NCI-H774 (cell line): ENCODE data around the gene ITPR2.
"Not testable (repeated sequence)": the region's sequence is repeated elsewhere in the genome, so short reads cannot be mapped to it uniquely, and the experiment has no call there.

ENCODE experiments used
- DNase-seq: peaks from one replicate; lab custom pipeline; 2025; lab: John Stamatoyannopoulos, UW

ITPR2 gene

GRCh38 chr12:26700430-26700829 lies 132.6 kb downstream of the ITPR2 start:
- DNase-seq = no peak

- no peak for DNase-seq
Measured at GRCh38 chr12:26699237-26699636, 133.8 kb downstream of the ITPR2 start.

- no peak for DNase-seq
Measured at GRCh38 chr12:26698186-26698585, 134.8 kb downstream of the ITPR2 start.

DNA sequence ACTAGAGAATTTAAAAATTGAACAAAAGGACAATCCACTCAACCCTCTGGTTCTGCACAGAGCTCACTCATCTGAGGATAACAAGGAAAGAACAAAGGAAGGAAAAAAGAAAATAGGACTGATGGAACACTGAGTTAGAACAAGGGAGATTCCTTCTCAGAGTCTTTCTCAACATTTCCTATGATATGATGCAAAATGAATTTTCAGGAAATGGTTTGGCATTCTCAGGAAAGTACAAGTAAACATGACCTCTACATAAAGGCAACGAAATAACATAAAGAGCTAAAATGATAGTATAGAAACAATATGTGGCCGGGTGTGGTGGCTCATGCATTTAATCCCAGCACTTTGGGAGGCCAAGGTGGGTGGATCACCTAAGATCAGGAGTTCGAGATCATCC lies 135.8 kb downstream of the ITPR2 start:
- no peak for DNase-seq

- DNase-seq = no peak
Measured at GRCh38 chr12:26696613-26697092, 136.3 kb downstream of the ITPR2 start.

DNA sequence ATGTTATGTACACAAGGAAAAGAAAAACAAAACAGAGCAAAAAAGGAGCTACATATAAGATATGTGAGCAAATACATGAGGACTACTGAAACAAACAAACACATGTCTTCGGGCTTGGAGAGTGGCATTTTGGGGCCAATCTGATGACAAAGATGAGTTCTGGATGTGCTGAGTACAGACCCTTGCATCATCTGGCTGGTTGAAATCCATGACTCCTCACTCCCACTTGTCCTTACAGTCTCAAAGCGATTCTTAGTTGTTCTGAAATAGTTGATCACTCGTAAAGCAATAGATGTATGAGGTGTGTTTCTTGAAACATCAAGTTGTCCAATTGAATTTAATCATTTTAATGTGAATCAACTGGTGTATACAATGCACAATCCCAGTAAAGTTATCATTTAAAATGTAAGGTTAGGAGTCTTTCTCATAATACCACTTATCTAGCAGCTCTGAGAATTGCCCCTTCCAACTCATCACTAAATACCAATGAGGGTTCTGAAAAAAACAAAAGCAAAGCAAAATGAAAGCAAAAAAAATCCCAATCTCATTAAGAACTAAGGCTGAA lies 136.9 kb downstream of the ITPR2 start:
- DNase-seq = no peak

DNA sequence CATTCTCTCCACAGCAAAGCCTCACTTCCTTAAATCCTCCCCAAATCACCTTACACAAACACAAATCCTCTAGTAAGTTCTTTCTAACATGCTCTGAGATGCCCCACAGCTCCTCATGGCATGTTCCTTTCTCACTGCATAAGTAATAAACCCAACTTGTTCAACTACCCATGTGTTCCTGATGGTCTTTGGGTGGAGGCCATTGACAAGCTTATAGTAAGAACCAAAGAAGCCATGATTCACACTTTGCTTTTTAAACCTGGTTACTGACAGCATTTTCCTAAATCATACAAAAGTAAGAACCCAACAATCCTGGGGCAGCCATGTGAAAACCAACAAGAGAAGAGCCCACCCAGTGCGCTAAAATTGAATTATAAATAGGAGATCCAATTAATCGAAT lies 138.6 kb downstream of the ITPR2 start:
- no peak for DNase-seq

DNA sequence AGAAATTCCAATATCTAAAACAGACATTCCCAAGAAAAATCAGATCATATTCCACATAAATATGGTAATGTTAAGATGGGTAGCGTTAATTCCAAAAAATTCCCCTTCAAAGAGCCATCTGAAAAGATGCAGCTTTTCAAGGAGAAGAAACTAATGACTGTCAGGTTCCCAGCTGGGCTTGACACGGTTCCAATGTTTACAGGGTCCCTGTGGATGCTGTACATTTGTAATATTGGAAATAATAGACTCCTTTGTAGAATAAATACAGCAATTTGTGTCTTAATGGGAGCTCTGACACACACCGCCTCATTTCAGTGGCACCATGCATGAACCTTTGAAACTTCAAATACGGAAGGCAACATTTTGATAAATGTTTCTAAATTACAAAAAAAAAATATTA lies 140.6 kb downstream of the ITPR2 start:
- DNase-seq = peak; percentile 31

GRCh38 chr12:26691234-26691970 lies 141.6 kb downstream of the ITPR2 start:
- DNase-seq = peak; percentile 52

DNA sequence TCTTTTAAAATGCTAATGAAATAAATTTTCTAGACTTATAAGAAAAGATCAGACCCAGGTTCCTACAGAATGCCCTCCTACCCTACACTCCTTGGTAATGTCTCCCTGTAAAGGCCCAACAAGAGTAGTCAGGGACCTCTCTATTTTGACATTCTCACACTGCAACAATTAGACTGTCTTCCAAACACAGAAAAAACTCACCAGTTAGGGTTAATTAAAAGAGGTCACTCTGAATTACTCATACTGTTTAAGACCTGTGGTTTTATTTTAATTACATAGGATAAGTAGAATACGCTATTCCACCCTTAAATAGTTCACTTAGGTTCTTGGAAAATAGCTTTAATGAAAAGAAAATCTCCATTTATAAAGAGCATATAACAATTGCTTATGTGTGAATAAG lies 142.4 kb downstream of the ITPR2 start:
- no peak for DNase-seq

DNA sequence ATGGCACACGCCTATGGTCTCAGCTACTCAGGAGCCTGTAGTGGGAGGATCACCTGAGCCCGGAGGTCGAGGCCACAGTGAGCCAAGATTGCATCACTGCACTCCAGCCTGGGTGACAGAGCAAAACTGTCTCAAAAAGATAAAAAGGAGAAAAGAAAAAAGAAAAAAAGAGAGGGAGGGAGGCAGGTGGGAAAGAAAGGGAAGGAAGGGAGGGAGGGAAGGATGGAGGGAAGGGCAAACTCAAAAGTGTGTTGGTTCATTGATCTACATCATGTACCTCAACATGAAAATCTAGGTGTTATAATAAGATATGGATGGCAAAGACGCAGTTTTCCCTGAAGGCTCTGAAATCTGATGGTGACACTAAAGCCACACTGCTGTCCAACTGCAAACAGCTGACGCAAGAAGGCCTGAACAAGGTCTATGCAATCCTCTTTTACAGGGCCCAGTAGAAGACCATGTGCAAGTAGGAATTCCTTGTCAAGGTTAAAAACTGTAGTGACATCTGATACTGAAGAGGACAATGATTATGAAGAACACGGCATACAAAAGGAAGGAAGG lies 143.6 kb downstream of the ITPR2 start:
- DNase-seq = no peak

DNA sequence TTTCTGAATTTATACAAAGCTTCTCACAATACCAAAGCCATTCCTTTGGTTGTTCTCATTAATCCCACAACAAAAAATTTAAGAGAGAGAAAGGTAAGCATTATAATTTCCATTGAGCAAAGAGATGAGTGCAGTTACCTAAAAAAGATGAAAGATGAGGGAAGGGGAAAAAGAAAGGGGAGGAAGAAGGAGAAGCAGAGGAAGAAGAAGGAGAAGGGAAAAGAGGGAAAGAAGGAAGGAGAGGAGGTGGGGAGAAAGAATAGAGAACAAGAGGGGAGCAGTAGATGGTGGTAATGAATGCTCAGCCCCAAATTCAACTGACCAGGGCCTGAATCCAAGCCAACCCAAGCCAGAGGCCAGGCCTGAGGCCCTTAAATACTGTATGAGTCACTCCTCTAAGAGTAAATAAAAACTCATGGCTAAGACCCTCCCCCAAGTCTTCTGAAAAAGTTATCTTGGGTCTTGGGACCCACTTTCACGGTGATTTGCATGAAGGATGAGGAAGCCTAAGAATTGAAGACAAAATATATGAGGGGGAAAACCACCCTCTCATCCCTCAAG lies 144.6 kb downstream of the ITPR2 start:
- no peak for DNase-seq

- DNase-seq = no peak
Measured at GRCh38 chr12:26686408-26686807, 146.6 kb downstream of the ITPR2 start.

GRCh38 chr12:26684101-26684500 lies 148.9 kb downstream of the ITPR2 start:
- no peak for DNase-seq

DNA sequence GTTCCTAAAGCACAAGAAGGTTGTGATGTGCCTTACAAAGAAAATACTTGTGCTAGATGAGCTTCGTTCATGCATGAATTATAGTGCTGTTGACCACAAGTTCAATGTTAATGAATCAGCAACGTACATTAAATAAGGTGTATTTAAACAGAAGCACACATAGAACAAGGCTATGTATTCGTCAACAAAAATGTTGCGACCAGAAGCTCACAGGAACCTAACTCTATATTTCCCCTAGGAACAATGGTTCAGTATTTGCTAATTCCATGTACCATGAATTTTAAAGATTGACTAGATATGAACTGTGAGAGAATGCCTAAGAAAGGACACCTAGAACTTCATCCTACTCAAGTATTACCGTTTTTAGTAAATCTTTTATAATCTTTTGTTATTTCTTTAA lies 149.6 kb downstream of the ITPR2 start:
- no peak for DNase-seq

DNA sequence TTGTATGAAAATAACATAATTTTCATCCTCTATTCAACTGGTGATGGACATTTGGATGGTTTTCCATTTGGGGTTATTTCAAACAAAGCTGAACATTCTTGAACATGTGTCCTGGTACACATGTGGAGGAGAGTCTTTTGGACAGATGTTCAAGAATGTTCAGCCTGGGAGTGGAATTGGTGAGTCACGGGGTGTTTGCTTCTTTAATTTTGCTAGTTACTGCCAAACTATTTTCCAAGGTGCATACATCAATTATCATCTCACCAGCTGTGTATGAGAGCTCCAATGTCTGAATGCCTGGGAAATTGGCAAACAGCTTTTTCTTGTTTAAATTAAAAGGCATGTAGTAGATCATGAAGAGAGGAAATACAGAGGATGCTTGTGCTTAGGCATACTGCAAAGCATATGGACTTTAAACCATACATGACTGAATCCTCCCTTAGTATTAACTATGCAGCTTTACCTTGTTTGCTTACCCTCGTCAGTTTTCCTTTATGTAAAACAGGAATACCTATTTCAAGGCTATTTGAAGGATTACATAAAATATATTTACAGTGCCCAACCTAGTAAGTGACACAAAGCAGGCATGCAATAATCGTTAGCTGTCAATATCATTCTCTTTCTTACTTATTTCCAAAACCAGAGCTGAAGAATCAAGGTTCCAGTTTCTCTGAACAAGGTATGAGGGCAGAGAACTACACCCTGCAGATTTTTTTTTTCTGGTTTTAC lies 152.1 kb downstream of the ITPR2 start:
- DNase-seq = no peak

GRCh38 chr12:26678697-26679660 lies 154.0 kb downstream of the ITPR2 start:
- no peak for DNase-seq

DNA sequence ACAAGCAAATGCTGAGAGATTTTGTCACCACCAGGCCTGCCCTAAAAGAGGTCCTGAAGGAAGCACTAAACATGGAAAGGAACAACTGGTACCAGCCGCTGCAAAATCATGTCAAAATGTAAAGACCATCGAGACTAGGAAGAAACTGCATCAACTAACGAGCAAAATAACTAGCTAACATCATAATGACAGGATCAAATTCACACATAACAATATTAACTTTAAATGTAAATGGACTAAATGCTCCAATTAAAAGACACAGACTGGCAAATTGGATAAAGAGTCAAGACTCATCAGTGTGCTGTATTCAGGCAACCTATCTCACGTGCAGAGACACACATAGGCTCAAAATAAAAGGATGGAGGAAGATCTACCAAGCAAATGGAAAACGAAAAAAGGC lies 161.5 kb downstream of the ITPR2 start:
- not testable (repeated sequence) for DNase-seq

DNA sequence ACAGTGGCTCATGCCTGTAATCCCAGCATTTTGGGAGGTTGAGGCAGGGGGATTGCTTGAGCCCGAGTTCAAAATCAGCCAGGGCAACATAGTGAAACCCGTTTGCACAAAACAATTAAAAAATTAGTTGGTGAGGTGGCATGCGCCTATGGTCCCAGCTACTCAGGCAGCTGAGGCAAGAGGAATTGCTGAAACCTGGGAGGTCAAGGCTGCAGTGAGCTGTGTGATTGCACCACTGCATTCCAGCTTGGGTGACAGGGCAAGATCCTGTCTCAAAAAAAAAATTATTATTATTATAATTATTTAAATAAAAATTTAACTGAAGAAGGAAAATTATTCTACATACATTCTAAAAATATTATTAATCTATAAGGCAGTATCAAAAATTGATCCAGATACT lies 164.1 kb downstream of the ITPR2 start:
- DNase-seq = no peak

DNA sequence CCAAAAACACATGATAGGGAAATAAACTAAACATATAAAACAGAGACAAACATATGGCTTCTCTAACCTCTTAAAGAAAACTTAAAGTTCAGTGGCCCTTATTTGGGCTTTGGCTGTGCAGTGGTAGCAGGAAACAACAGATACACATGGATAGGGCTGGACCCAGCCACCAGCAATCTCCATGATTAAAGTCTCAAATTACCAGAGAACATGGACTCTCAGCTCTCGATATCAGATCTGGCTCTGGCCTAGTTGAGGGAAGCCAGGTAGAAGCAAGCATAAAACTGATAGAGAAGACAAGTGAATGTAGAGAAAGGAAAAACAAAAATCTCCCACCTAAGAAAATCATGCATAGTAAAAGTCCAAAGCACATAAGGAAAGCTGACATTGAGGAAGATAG lies 164.8 kb downstream of the ITPR2 start:
- no peak for DNase-seq

DNA sequence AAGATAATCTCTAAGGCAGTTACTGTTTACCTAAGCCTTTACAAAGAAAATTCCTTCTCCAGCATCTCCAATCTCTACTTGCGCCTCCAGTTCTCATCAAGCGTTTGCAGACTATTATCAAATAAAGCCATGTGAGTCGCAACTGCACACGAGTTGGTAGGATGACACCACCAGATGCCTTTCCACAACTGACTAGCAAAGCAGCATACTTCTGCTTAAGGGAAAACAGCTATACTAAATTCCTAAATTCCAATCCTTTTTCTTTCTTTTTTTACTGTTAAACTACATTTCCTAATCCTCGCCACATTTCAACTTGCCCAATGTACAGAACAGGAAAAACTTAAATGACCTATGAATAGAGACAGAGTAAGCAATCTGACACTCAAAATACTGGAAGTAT lies 166.7 kb downstream of the ITPR2 start:
- DNase-seq = no peak
